Breast epithelium (tissue), 3 donors: ENCODE data around the gene TENM4.

Experiments used
- POLR2A ChIP-seq: fragments of 450-650 bp; IDR thresholded peaks from one replicate; pipeline ENCODE4 v1.6.1; 2016; ENCODE audit warnings: antibody characterized with exemption, mild to moderate bottlenecking, moderate library complexity
- POLR2AphosphoS5 ChIP-seq, 3 donors: sonication (generic); formaldehyde crosslinking; IDR thresholded peaks; one replicate each; pipeline ENCODE4 v1.6.1; 2017; ENCODE audit warnings: antibody characterized with exemption in 3 of 3
- TF ChIP-seq, protein P1 (sequence below), 3 donors: fragments of 450-650 bp; IDR thresholded peaks; one replicate each; pipeline ENCODE4 v1.5.1; 2016 to 2017; ENCODE audit warnings: antibody characterized with exemption in 3 of 3, mild to moderate bottlenecking in 3 of 3, moderate library complexity in 3 of 3

DNA sequence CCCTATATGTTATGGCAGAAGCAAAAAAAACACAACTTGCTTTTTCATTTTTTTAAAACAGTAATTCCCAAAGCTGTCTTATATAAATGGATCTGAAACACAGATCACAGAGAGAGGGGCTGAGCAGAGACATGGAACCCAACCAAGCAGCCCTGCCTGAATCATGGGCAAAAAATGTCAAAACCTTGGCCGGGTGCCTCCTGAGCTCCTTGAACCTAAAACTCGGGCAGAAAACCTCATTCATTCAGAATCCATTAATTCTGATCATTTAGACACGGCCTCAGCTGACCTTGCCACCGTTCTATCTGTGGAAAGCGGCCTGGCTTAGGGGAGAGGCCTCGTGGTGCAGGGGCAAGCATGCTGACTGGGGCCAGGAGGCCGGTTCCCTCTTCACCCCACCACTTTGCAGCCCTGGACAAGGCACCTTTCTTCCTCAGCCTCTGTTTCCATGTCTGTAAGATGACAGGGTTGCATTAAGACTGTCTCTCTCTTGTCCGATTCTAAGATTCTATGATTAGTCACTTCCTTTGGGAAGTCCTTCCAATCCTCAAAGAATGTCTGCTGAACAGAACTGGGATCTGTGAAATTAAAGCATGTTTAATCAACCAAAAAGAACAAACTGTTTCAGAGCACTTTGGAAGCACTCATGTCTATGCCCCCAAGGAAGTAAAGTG lies 26.0 kb downstream of the TENM4 start:
- TF ChIP-seq, protein P1, sequence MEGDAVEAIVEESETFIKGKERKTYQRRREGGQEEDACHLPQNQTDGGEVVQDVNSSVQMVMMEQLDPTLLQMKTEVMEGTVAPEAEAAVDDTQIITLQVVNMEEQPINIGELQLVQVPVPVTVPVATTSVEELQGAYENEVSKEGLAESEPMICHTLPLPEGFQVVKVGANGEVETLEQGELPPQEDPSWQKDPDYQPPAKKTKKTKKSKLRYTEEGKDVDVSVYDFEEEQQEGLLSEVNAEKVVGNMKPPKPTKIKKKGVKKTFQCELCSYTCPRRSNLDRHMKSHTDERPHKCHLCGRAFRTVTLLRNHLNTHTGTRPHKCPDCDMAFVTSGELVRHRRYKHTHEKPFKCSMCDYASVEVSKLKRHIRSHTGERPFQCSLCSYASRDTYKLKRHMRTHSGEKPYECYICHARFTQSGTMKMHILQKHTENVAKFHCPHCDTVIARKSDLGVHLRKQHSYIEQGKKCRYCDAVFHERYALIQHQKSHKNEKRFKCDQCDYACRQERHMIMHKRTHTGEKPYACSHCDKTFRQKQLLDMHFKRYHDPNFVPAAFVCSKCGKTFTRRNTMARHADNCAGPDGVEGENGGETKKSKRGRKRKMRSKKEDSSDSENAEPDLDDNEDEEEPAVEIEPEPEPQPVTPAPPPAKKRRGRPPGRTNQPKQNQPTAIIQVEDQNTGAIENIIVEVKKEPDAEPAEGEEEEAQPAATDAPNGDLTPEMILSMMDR (IDR thresholded peaks at IDR 0.05) = no peak
- TF ChIP-seq POLR2AphosphoS5 (IDR thresholded peaks at IDR 0.05) (no peak), POLR2A (no peak)
